ENCODE results near the gene NLN.

The NLN gene

GRCh38 chr5:65811885-65812284, 89.9 kb downstream of the NLN start:
- no peak for DNase-seq

GRCh38 chr5:65812648-65813047, 90.6 kb downstream of the NLN start:
- no peak for DNase-seq

- no peak for DNase-seq
Measured at GRCh38 chr5:65813174-65813573, 91.2 kb downstream of the NLN start.

GRCh38 chr5:65815161-65815560, 93.2 kb downstream of the NLN start:
- DNase-seq, result no peak

GRCh38 chr5:65816729-65817128, 94.7 kb downstream of the NLN start:
- DNase-seq, result no peak

- no peak for DNase-seq
Measured at GRCh38 chr5:65817931-65818330, 95.9 kb downstream of the NLN start.

- DNase-seq, result no peak
Measured at GRCh38 chr5:65818592-65818991, 96.6 kb downstream of the NLN start.

GRCh38 chr5:65819215-65819904, 97.4 kb downstream of the NLN start:
- DNase-seq, result no peak

GRCh38 chr5:65819905-65820240, 97.9 kb downstream of the NLN start:
- DNase-seq, result no peak

GRCh38 chr5:65820373-65820772, 98.4 kb downstream of the NLN start:
- DNase-seq, result no peak

GRCh38 chr5:65821966-65822365, 100.0 kb downstream of the NLN start:
- no peak for DNase-seq

- no peak for DNase-seq
Measured at GRCh38 chr5:65822710-65823109, 100.7 kb downstream of the NLN start.

- DNase-seq, result no peak
Measured at GRCh38 chr5:65823204-65823603, 101.2 kb downstream of the NLN start.

GRCh38 chr5:65823845-65824445, 101.9 kb downstream of the NLN start:
- DNase-seq, result no peak

- no peak for DNase-seq
Measured at GRCh38 chr5:65825408-65826328, 103.7 kb downstream of the NLN start.

GRCh38 chr5:65828022-65828896, 106.3 kb downstream of the NLN start:
- no peak for DNase-seq

- DNase-seq, result no peak
Measured at GRCh38 chr5:65830856-65831255, 108.9 kb downstream of the NLN start.

- no peak for DNase-seq
Measured at GRCh38 chr5:65831276-65831675, 109.3 kb downstream of the NLN start.

GRCh38 chr5:65832152-65832551, 110.1 kb downstream of the NLN start:
- no peak for DNase-seq

GRCh38 chr5:65832603-65833228, 110.7 kb downstream of the NLN start:
- DNase-seq, result no peak

GRCh38 chr5:65833780-65834179, 111.8 kb downstream of the NLN start:
- DNase-seq, result no peak

GRCh38 chr5:65834306-65834705, 112.3 kb downstream of the NLN start:
- DNase-seq, result no peak

Measured in activated CD4-positive, CD25-positive, alpha-beta regulatory T cell (primary cell).